HG03521 (cell line): ENCODE results near the gene CORO2B.

ENCODE experiments used
- ATAC-seq: cut with Tn5 transposase; IDR thresholded peaks from one replicate; pipeline ENCODE4 v1.9.1; 2021; ENCODE audit warnings: mild to moderate bottlenecking, moderate library complexity; ENCODE audit not compliant: unreplicated experiment

The CORO2B gene

DNA sequence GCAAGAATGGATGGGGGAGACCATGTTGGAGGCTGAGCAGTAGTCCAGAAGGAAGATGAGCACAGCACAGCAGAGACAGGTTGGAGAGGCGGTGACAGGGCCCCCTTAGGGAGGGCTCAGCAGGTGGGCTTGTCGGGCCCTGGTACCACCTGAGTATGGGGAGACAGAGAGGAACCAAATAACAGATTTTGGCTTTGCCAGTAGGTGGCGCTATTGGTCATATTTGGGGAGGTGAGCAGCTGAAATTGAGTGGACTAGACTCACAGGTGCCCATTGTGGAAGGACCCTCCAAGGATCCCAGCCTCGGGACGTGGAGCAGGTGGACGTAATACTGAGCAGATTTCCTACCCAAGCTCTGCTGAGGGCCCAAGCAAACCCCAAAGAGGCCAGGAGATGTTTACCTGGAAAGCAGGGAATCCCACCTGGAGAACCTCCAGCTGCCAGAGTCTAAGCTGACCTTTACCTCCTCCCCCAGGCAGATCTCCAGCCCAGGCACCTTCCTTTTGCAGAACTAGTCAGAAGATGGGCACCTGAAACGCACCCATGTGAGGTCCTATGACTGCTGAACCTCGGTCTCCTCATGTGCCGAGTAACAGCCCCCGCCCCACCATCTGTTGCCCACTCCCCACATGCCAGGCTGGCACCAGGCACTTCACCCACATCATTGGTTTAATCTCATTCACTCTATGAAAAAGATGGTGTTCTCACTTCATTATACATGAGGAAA, 24.6 kb upstream of the CORO2B start:
- no peak for ATAC-seq

DNA sequence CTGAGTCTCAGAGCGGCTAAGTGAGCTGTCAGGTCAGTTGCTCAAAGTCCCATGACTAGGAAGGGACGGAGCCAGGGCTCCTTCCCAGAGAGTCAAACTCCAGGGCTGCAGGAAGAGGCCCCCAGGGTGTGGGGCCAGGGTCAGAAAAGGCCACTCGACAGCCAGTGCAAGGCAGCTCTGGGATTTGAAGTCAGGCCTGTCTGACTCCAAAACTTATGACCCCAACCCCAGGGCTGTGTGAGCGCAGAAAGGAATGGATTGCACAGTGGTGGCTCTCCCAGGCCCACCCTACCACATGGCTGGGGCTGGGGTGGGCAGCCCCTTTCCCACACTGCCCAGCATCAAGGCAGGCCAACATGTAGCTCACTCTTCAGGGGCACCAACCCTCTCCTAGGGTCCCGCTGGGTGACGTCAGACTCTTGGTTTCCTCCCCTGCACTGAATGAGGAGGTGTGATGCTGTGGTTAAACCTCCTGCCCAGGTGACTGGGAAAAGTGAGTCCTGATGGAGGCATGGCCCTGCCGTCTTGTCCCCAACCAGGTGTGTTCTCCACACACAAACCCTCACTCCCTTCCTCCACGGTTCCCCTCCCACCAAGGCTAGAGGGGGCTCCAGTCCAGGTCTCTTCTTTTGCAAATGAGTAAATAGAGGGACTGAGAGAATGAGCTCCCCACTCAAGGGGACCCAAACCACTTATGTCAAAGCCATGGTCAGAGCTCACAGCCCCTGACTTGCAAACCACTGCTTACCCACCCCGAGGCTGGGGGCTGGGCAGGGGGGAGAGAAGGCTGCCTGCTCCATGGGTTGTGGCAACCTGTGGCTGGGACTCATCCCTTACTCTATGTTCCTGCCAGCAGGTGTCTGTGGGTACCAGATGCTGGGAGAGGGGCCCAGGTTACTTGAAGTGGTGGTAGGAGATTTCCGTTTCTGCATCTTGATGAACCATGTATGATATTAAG, 23.8 kb upstream of the CORO2B start:
- ATAC-seq = no peak

DNA sequence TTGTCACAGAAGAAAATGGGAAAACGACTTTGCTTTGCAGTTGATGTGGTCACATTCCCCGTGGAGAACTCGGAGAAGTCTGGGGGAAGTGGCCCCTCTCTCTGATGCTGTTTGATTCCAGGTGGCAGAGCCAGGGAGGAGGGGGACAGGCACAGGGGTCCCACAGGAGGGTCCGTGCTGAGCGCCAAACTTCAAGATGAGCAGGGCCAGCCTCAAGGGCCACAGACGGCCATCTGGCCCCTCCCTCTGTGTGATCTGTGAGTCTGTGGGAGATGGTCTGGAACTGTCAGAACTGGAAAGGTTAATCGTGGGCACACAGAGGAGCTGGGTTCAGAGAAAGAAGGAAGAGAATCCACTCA, 23.1 kb upstream of the CORO2B start:
- ATAC-seq = no peak

DNA sequence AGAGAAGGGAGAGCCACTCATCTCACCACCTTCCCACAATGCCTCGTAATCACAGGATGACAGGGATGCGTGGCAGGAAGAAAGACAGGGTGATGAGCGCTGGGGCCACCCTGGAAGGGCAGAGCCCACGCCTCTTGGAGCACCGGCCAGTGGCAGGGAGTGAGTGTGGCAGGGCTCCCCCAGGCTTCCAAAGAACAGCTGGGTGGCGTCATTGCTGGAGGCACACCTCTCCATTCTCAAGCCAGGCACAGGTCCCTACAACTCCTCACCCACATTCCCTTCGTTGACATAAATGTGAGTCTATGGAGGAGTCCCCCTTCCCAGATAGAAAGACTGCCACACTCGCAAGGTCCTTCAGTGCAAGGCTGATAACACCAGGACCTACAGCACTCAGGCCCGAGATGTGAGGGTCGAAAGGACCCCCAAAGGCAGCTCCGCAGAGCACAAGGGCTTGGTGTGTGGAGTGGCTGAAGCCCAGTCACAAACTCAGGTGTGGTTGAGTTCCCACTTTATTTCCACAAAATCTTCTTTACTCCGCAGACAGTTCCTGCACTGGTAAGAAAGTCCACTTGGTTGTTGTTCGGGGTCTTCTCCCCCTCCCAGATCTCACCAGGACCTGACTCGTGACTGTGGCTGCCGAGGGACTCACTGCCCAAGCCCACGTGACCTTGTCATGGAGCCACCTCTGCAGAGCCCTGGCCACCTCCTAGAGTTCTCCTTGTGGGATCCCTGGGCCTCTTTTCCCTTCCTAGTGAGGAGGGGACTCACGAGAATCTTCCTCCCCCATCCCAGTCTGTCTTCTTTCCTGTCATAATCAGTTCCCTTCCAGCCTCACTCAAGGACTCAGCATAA, 22.4 kb upstream of the CORO2B start:
- ATAC-seq = no peak

DNA sequence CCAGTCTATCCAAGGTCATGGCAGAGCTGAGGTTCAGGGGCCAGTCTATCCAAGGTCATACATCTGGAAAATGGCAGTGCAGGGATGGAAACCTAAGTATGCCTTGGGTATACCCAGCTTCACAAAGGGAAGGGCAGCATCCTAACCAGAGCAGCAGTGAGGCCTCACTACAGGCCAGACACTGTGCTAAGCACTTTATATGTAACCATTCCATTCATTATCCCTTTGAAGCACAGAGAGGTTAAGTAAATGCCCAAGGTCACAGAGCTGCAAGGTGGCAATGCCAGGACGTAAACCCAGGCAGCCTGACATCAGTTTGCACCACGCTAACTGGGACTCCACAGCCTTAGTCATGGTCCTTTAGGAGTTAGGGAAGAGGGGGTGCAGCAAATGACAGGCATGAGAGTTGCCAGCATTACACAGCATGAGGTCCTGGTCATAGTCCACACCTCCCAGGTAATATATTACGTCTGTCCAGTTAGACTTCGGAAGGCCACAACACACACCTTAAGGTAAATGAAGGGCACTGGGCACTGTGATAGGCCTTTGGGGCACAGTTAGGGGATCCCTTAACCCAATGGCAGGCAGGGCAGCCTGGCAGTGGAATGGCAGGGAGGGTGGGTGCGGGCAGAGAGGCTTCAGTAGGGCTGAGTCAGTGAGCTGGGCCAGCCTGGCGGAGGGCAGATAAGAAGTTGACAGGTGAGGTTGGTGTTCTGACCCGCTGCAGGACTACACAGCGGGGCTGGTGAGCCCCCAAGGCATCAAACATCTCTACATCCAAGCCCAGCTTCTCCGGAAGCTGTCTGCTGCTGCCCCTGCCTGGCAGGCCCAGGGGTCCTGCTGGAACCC, 21.1 kb upstream of the CORO2B start:
- no peak for ATAC-seq

DNA sequence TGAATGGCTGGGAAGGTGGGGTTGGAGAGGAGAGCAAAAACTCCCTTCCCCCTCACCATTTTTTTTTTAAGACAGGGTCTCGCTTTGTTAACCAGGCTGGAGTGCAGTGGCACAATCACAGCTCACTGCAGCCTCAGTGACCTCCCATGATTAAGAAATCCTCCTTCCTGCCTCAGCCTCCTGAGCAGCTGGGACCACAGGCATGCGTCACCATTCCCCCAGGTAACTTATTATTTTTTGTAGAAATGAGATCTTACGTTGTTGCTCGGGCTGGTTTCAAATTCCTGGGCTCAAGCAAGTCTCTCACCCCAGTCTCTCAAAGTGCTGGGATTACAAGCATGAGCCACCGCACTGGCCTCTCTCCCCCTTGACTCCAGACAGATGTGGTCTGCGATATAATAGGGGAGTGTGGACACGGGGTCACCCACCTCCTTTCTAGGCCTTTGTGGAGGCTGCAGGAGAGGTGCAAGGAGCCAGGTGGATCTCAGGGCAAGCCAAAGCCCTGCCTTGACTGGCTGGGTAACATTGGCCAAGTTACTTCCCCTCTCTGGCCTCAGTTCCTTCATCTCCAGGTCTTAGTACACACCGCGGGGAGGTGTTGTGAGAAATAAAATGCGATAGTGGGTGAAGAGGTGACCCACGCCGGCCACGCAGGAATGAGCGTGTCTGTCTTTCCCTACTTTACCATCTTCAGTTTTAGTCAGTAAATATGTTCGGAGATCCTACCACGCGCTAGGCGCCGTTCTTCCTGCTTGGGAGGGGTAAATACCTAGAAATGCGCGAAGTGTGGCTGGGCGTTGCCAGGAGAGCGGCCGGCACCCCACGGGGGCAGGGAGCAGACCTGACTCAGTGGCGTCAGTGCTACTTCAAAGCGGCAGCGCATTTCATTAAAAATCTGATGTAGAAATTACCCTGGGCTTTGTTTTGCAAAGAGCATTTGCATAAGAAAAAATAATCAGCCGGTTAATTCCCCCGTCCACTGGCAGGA, 20.2 kb upstream of the CORO2B start:
- ATAC-seq = no peak

DNA sequence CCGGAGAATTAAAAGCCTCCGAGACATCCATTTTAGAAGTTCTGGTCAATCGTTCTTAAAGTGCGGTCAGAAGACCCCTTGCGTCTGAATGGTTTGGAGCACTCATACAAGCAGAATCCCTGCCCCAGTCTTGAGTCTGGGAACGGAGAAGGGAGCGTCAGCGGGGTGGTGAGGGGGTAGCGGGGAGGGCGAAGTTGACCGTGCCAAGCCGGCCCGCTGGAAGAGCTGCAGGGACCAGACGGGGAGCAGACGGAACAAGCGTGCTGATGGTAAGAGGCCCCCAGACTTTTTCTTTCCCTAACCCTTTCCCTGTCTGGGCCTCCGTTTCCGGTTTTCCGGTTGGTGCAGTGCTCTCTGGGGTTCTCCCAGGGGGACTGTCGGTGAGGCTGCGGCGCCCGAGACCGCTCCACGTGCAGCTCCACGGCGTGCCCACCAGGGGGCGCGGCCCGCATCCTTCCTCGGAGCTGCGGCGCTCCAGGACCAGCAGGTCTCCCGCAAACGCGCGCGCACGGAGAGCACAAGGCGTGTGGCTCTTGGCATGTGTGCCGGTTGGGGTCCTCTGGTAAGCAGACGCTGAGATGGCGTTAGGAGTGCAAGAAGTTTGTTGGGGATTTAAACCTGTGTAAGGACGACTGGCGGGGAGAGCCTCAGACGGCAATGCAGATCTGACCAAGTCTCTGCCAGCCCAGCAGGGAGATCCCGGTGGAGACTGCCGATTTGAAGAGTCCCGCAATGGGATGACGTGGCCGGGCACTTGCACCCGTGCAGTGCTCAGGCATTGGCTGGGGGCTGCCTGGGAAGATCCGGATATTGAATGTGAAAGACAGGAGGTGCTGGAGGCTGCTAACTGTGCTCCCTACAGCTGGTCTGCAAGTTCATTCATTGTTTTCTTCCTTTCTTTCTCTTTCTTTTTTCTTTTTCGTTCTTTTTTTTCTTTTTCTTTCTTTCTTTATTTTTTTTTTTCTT, 19.2 kb upstream of the CORO2B start:
- no peak for ATAC-seq

DNA sequence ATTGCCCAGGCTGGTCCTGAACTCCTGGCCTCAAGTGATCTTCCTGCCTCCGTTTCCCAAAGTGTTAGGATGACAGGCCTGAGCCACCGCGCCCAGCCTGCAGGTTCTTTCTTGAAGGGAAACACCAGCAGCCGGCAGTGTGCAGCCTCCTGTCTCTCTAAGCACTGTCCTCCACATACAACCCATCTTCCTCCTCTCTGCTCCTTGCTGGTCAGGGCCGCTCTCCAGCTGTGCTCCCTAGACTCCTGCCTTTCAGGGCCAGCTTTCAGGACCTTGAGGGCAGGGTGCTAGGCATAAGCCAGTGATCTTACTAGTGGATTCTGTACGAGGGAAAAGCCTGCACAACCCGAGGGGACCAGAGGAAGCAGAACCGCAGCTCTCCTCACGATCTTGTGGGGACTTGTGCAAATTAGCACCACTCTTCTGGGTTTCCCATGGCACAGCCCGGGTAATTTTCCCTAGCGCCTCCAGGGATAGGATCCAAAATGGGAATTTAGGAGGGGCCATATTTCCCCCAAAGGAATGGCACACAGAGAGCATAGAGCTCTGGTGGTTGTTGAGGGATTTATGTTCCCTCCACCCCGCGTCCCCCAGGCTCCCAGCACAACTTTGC, 18.2 kb upstream of the CORO2B start:
- ATAC-seq = no peak

DNA sequence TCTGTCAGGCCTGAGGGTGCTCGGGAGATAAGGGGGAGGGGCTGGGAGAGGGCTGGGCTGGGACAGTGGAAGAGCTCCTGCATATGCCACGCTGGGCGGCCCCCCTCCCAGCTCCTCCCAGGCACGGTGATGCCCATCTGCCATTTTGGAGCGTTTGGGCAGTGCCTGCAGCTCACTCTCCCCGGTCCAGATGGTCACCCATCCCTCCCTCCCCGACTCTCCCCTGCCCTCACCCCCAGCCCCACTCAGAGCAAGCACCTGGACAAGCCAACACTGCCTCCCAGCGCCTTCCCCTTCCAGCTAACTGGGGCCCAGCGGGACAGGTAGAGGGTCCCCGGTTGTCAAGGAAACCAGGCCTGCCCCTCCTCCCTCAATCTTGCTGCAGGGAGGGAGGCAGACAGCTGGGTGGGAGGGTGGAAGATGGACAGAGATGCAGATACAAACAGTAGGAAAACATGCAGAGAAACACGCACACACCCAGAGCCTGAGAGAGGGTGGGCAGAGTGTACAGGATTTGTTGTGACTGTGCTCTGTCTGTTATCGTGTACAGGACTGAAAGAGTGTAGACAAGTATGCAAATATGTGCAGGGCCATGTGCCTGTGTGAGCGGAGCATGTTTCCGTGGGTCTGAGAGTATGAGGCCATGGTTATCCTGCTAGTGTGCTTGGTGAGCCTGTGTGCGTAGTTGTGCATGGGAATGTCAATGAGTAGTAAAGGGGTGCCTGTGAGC, 17.5 kb upstream of the CORO2B start:
- no peak for ATAC-seq

DNA sequence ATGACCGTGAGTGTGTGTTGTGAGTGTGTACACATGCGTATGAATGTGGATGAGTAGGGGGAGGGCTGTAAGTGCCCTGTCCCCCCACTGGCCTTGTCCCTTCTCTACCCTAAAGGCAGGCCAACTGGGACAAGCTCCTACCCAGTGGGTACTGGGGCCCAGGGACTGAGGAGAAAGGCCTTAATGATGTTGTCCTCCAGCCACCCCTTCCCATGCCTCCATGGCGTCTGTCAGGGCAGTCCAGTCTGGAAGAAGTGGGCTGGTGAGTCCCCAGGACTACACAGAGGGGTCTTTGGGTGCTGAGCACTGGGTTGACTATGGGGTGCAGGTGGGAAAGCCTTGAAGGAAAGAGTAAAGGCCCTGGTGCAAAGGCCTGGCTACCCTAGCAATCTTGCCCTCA, 16.9 kb upstream of the CORO2B start:
- ATAC-seq = no peak

DNA sequence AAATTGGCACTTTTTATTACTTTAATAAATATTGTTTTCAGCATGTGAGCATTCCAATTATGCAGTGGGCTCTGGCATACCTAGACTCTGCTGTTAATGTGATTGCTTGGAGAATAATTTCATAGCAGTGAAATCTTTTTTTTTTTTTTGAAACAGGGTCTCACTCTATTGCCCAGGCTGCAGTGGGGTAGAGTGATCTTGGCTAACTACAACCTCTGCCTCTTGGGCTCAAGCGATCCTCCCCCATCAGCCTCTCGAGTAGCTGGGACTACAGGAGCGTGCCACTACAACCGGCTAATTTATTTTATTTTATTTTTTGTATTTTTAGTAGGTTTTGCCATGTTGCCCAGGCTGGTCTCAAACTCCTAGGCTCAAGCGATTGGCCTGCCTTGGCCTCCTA, 14.6 kb upstream of the CORO2B start:
- ATAC-seq = no peak

DNA sequence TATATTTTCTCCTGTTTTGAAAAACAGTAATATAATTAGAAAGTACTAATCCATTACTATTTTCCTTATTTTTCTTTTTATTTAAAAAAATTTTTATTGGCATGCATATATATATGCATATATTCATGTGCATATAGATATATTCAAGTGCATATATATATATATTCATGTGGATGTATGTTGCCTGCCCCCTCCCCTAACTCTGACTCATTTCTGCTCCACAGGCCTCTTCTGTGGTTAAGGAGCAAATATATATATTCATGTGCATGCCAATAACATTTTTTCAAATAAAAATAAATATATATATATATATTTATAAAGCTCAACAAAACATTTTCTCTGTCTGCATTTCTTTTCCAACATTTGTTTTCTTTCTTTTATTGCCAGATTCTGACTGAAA, 13.6 kb upstream of the CORO2B start:
- ATAC-seq = no peak

DNA sequence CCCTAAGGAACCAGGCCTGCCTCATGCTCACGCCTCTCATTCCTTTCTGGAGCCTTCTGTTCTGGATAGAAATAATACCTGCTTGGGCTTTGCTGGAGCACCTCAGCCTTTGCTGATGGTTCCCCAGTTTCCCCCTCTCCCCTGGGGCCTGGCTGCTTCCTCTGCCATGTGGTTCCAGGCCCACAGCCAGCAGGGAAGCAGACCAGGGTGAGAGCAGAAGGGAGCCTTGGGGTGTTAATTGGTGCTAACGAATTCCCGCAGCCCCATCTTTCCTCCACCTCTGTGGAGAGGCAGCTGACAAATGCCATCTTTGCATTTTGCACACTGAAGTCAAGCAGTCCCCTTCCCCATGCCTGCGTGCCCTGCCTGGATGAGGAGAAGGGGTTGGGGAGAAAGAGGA, 13.1 kb upstream of the CORO2B start:
- no peak for ATAC-seq

DNA sequence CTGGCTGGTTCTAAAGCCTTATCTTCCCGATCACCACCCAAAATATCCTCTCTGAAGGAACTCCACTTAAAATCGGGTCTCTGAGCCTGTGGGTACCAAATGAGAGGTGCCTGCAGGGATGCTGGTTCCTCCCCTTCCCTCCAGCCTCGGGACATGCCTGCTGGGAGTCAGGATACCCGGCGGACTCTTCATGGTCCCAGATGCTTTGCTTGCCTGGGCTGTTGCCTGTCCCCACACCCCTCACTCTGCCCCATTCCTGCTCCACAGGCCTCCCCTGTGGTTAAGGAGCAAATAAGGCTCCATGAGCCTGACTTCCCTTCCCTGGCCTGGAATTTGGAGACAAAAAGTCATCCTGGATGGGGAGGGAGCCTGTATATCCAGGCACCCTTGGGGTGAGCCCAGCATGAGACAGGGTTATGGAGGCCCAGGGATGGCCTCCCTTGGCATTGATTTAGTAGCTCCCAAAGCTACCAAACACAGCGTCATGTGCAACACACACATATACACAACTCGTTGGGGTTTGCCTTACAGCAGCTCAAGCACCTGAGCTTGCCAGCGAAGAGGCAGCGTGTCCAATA, 12.3 kb upstream of the CORO2B start:
- no peak for ATAC-seq

DNA sequence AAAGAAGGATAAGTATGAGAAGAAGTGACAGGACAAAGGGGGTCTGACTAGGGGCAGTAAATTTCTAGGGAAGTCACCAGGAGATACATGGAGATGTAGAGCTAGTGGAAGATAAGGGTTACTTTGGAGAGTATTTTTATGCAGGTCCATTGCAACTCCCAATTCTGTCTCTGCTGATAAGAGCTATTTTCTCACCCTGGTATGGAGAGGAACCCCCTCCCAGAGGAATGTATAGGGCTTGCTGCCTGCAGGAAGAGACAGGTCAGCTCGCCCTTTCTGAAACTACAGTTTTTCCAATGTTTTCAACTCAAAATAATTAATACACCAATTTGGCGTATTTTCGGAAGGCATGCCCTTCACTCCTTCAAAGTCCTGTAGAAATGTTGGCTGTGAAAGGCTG, 11.4 kb upstream of the CORO2B start:
- ATAC-seq = no peak

DNA sequence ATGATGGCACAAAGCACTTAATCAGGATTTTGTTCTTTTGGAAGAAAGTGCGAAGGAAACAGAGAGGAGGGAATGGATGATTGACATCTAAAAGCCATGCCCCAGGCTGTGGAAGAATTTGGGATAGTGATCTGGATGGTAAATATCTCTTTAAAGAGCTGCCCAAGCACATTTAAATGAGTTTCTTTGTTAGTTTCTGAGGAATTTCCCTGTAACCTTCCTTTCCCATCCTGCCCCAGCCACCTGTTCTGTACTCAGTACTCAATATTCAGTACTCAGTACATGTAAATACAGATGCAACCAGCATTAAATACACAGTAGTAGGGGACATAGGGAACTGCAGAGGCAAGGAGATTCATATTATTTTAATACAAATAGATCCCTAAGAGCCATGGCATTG, 7.8 kb upstream of the CORO2B start:
- no peak for ATAC-seq

DNA sequence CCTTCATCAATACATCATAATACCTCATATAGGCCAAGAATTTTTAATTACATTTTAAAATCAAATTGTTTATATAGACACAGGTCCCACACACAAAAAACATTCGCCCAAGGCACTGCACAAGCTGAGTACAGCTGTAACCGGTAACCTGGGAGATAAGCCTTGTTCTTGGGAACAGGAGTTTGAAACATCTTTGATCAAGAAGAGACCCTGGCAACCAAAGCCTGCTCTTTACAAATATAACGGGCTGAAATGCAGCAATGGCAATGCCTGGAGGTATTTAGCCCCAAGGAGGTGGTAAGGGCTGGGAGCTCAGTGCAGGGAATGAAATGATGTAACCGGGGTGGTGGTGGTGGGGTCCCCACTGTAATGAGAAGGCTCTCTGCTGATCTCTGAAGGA, 7.2 kb upstream of the CORO2B start:
- no peak for ATAC-seq
